GM21423 (cell line): ENCODE data around the gene ISG20L2.
A peak's percentile ranks its signal among the peaks of the same experiment; 100 is the strongest.
"Not testable (repeated sequence)": the region's sequence is repeated elsewhere in the genome, so short reads cannot be mapped to it uniquely, and the experiment has no call there.

ENCODE experiments used
- ATAC-seq: cut with Tn5 transposase; IDR thresholded peaks from one replicate; pipeline ENCODE4 v1.9.1; 2021; ENCODE audit warnings: mild to moderate bottlenecking, moderate library complexity; ENCODE audit not compliant: unreplicated experiment

Gene ISG20L2

GRCh38 chr1:156728599-156729462, at the start of gene ISG20L2:
Gene ISG20L2, minus strand, starts transcription at chr1:156728766. Its CDS starts 1,114 bp downstream, at chr1:156727652.
- peak; percentile 88 for ATAC-seq

GRCh38 chr1:156777573-156777972, 49.0 kb upstream of the ISG20L2 start:
- no peak for ATAC-seq

GRCh38 chr1:156776942-156777341, 48.4 kb upstream of the ISG20L2 start:
- ATAC-seq = no peak

GRCh38 chr1:156775799-156776198, 47.2 kb upstream of the ISG20L2 start:
- no peak for ATAC-seq

- no peak for ATAC-seq
Measured at GRCh38 chr1:156773607-156774006, 45.0 kb upstream of the ISG20L2 start.

GRCh38 chr1:156772728-156773497, 44.3 kb upstream of the ISG20L2 start:
- ATAC-seq = no peak

GRCh38 chr1:156772222-156772621, 43.7 kb upstream of the ISG20L2 start:
- no peak for ATAC-seq

GRCh38 chr1:156768610-156769295, 40.2 kb upstream of the ISG20L2 start:
- no peak for ATAC-seq

- peak; percentile 7 for ATAC-seq
Measured at GRCh38 chr1:156767879-156768604, 39.5 kb upstream of the ISG20L2 start.

GRCh38 chr1:156767101-156767878, 38.7 kb upstream of the ISG20L2 start, which contains the start of gene PRCC:
Gene PRCC, plus strand, starts transcription at chr1:156767535. Its CDS starts 237 bp downstream, at chr1:156767772.
- ATAC-seq = peak; percentile 90

GRCh38 chr1:156766298-156767100, 37.9 kb upstream of the ISG20L2 start:
- peak; percentile 6 for ATAC-seq

GRCh38 chr1:156765666-156766065, 37.1 kb upstream of the ISG20L2 start:
- no peak for ATAC-seq

GRCh38 chr1:156765136-156765535, 36.6 kb upstream of the ISG20L2 start:
- not testable (repeated sequence) for ATAC-seq

GRCh38 chr1:156760796-156761104, 32.2 kb upstream of the ISG20L2 start:
- ATAC-seq = no peak

- ATAC-seq = no peak
Measured at GRCh38 chr1:156760092-156760795, 31.7 kb upstream of the ISG20L2 start.

GRCh38 chr1:156757572-156758253, 29.1 kb upstream of the ISG20L2 start:
- not testable (repeated sequence) for ATAC-seq

- no peak for ATAC-seq
Measured at GRCh38 chr1:156756355-156756754, 27.8 kb upstream of the ISG20L2 start.

GRCh38 chr1:156755527-156755950, 27.0 kb upstream of the ISG20L2 start:
- ATAC-seq = no peak
